Measurements from ENCODE around the gene NTN1. TPM values are rescaled to one million over a fixed set of nuclear protein-coding genes. Genes with fewer than 3 reads are reported as not detected.

The NTN1 gene
- total RNA-seq, 3 donors from 2014 or later (not counting 1 experiment from before 2014, with no cell fraction given): 0.12 to 0.15 (median 0.14) TPM

DNA sequence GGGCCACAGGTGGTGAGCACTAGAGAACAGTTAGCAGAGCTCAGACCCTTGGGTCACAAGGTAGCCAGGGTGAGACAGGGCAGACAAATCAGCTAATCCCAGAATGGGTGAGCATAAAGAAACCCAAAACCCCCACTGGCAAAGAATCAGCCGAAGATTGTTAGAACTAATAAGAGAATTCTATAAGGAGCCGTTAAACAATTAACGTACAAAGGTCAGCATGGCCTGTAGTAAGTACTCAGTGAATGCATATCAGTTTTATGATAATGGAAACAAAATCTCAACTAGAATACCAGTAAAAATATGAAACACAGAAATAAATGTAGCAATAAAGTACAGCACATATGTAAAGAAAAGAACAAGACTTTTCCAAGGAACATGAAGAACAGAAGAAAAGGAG lies 168.6 kb downstream of the NTN1 start:
- DNase-seq (no peak), ATAC-seq (no peak)
- Histone ChIP-seq H3K27ac (ENCODE audit: low read length) (no peak overlapping the region), H3K36me3 (ENCODE audit: control insufficient read depth, insufficient read depth, low read length) (no peaks in the 10 kb centered on the region), H3K4me1 (ENCODE audit: control insufficient read depth, insufficient read depth, low read length) (no peaks in the 10 kb centered on the region), H3K27me3 (ENCODE audit: control insufficient read depth, insufficient read depth, low read length) (peaks cover 2% of the 10 kb centered on the region), H3K9me3 (ENCODE audit: control insufficient read depth, insufficient read depth, low read length) (no peaks in the 10 kb centered on the region), H3K4me3 (ENCODE audit: low read length) (no peak overlapping the region)
- TF ChIP-seq, protein P1, sequence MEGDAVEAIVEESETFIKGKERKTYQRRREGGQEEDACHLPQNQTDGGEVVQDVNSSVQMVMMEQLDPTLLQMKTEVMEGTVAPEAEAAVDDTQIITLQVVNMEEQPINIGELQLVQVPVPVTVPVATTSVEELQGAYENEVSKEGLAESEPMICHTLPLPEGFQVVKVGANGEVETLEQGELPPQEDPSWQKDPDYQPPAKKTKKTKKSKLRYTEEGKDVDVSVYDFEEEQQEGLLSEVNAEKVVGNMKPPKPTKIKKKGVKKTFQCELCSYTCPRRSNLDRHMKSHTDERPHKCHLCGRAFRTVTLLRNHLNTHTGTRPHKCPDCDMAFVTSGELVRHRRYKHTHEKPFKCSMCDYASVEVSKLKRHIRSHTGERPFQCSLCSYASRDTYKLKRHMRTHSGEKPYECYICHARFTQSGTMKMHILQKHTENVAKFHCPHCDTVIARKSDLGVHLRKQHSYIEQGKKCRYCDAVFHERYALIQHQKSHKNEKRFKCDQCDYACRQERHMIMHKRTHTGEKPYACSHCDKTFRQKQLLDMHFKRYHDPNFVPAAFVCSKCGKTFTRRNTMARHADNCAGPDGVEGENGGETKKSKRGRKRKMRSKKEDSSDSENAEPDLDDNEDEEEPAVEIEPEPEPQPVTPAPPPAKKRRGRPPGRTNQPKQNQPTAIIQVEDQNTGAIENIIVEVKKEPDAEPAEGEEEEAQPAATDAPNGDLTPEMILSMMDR (IDR thresholded peaks at IDR 0.05): no peak
- Mint-ChIP-seq H3K27ac (no peak overlapping the region), H3K9me3 (no peaks in the 10 kb centered on the region), H3K36me3 (no peaks in the 10 kb centered on the region), H3K4me3 (no peak overlapping the region), H3K27me3 (ENCODE audit: low read depth in 2 of 2) (peaks cover 0 to 16% of the 10 kb centered on the region in 2 donors), H3K4me1 (no peaks in the 10 kb centered on the region)
- no CpG with 5 or more reads among the region's 3 CpGs for WGBS (ENCODE audit: insufficient coverage)
- intact Hi-C loops (cut with micrococcal nuclease): no loop called here

DNA sequence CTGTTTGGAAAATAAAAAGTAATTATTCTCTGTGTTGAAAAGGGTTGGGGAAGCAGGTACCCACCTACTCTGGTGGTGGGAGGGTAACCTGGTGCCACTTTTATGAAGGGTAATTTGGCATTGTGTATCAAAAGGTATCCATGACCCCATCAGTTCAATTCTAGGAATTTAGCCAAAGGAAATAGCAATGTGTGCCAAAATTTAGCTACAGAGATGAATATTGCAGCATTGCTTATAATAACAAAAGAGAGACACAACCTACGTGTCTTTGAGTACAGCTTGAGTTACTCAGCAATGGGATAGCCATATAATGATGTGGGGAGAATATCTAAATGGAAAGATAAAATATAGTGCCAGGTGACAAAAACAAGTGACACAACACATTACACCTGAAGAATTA lies 170.7 kb downstream of the NTN1 start:
- Mint-ChIP-seq H3K4me1 (no peaks in the 10 kb centered on the region), H3K27ac (no peak overlapping the region)

DNA sequence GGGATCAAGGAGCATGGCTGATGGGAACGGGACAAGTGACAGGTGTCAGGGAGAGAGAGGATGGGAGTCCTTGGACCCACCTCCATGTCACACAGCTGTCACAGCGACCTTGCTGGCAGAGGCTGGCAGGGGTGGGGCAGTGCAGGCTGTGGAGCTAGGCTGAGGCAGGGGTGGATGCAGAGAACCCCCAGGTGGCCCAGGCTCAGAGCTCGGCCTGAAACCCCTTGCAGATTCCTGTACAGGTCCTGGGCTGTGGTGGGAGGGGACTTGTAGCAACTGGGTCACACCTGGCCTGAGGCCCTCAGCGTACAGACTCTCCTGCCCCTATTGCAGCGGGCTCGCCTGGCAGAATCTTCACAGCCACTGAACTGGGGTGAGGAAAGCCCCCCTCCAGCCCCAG lies 174.1 kb downstream of the NTN1 start:
- TF ChIP-seq, protein P1 (IDR thresholded peaks at IDR 0.05): no peak
- Histone ChIP-seq H3K4me1 (ENCODE audit: control insufficient read depth, insufficient read depth, low read length) (no peaks in the 10 kb centered on the region), H3K27me3 (ENCODE audit: control insufficient read depth, insufficient read depth, low read length) (no peaks in the 10 kb centered on the region), H3K4me3 (ENCODE audit: low read length) (no peak overlapping the region), H3K27ac (ENCODE audit: low read length) (no peak overlapping the region), H3K9me3 (ENCODE audit: control insufficient read depth, insufficient read depth, low read length) (no peaks in the 10 kb centered on the region), H3K36me3 (ENCODE audit: control insufficient read depth, insufficient read depth, low read length) (no peaks in the 10 kb centered on the region)
- no peak for ATAC-seq
- 83% methylated on average over 6 of the region's 6 CpGs for WGBS (ENCODE audit: insufficient coverage)
- no peak overlapping the region for H3K27ac Mint-ChIP-seq
- peaks cover 0 to 6% of the 10 kb centered on the region in 2 donors for H3K27me3 Mint-ChIP-seq (ENCODE audit: low read depth in 2 of 2)
- no peak overlapping the region for H3K4me3 Mint-ChIP-seq
- intact Hi-C loops (cut with micrococcal nuclease): no loop called here
- DNase-seq: no peak
- no peaks in the 10 kb centered on the region for H3K9me3 Mint-ChIP-seq
- no peaks in the 10 kb centered on the region for H3K36me3 Mint-ChIP-seq
- no peaks in the 10 kb centered on the region for H3K4me1 Mint-ChIP-seq

More for the DNA sequence above, 170.7 kb downstream of the NTN1 start:
- peaks cover 2% of the 10 kb centered on the region for H3K27me3 ChIP-seq (ENCODE audit: control insufficient read depth, insufficient read depth, low read length)
- H3K4me1 ChIP-seq (ENCODE audit: control insufficient read depth, insufficient read depth, low read length): no peaks in the 10 kb centered on the region
- H3K9me3 ChIP-seq (ENCODE audit: control insufficient read depth, insufficient read depth, low read length): no peaks in the 10 kb centered on the region
- intact Hi-C loops (cut with micrococcal nuclease): no loop called here
- TF ChIP-seq, protein P1 (IDR thresholded peaks at IDR 0.05): no peak
- Mint-ChIP-seq H3K36me3 (no peaks in the 10 kb centered on the region), H3K4me3 (no peak overlapping the region), H3K27me3 (ENCODE audit: low read depth in 2 of 2) (peaks cover 3 to 11% of the 10 kb centered on the region in 2 donors), H3K9me3 (no peaks in the 10 kb centered on the region)
- H3K4me3 ChIP-seq (ENCODE audit: low read length): no peak overlapping the region
- DNase-seq (no peak), ATAC-seq (no peak)
- no peaks in the 10 kb centered on the region for H3K36me3 ChIP-seq (ENCODE audit: control insufficient read depth, insufficient read depth, low read length)
- WGBS (ENCODE audit: insufficient coverage): 100% methylated on average over 1 of the region's 1 CpG
- no peak overlapping the region for H3K27ac ChIP-seq (ENCODE audit: low read length)

DNA sequence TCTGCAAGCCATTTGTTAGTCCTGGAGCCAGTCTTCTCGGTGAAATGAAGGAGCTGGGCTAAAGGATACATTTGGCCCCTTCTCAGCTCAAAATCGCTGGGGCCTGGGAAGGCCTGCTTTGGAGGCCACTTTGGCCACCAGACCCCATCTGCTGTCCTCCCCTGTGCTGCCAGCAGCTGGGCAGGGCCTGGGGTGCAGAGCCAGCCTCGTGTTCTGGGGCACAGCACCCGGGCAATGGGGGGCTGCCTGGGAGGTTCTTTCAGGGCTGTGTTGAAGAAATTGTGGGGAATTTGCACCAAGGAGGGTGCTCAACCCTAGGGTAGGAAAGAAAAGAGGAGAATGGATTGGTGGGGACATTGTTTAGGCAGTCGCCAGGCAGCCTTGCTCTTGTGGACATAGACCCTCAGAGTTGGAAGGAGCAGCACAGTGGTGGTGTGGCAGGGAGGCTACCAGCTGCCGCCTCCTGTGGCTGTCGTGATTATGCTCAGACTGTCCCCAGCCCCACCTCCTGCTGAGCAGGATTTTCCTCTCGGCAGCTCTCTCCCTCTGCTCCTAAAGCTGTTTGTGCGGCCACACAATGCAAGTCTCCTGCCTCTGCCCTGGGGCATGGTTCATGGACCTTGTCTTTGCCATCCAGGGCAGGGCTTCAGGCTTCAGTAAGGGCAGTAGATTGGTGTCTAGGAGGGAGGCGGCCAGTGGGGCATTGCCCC lies 174.8 kb downstream of the NTN1 start:
- H3K4me3 ChIP-seq (ENCODE audit: low read length): no peak overlapping the region
- no peaks in the 10 kb centered on the region for H3K27me3 ChIP-seq (ENCODE audit: control insufficient read depth, insufficient read depth, low read length)
- no peak for ATAC-seq
- H3K4me3 Mint-ChIP-seq: no peak overlapping the region
- H3K4me1 ChIP-seq (ENCODE audit: control insufficient read depth, insufficient read depth, low read length): no peaks in the 10 kb centered on the region
- H3K27ac ChIP-seq (ENCODE audit: low read length): no peak overlapping the region
- H3K9me3 Mint-ChIP-seq: no peaks in the 10 kb centered on the region
- H3K9me3 ChIP-seq (ENCODE audit: control insufficient read depth, insufficient read depth, low read length): no peaks in the 10 kb centered on the region
- H3K36me3 ChIP-seq (ENCODE audit: control insufficient read depth, insufficient read depth, low read length): no peaks in the 10 kb centered on the region
- no peak for DNase-seq
- no peak overlapping the region for H3K27ac Mint-ChIP-seq
- TF ChIP-seq, protein P1 (IDR thresholded peaks at IDR 0.05): no peak
- no peaks in the 10 kb centered on the region for H3K4me1 Mint-ChIP-seq
- 87% methylated on average over 9 of the region's 10 CpGs for WGBS (ENCODE audit: insufficient coverage)
- peaks cover 0 to 8% of the 10 kb centered on the region in 2 donors for H3K27me3 Mint-ChIP-seq (ENCODE audit: low read depth in 2 of 2)
- intact Hi-C loops (cut with micrococcal nuclease): no loop called here
- H3K36me3 Mint-ChIP-seq: no peaks in the 10 kb centered on the region

All from natural killer cell (primary cell).